ENCODE results near the gene PPP1R12B. TPM values are rescaled to one million over a fixed set of nuclear protein-coding genes. Genes with fewer than 3 reads are reported as not detected.
"Not testable (repeated sequence)": the region's sequence is repeated elsewhere in the genome, so short reads cannot be mapped to it uniquely, and the experiment has no call there.

Gene PPP1R12B
- total RNA-seq, 5 donors from 2014 or later (not counting 1 experiment from before 2014, with no cell fraction given): 24.3 to 40.9 (median 27.0) TPM

GRCh38 chr1:202615208-202615500, 266.7 kb downstream of the PPP1R12B start:
- H3K9me3 ChIP-seq; POLR2A ChIA-PET; H3K4me3 Mint-ChIP-seq; H3K9me3 Mint-ChIP-seq; DNase-seq; ATAC-seq (replicated peaks in 1 of 4); H3K27ac Mint-ChIP-seq; H3K27ac ChIP-seq (ENCODE audit: low read length); H3K36me3 Mint-ChIP-seq; H3K4me3 ChIP-seq (ENCODE audit: control insufficient read depth in 1 of 2, extremely low read depth in 1 of 2, low read length in 1 of 2); H3K36me3 ChIP-seq (ENCODE audit: control insufficient read depth in 2 of 2, extremely low read depth in 1 of 2, insufficient read depth in 1 of 2, low read length in 1 of 2): not testable (repeated sequence)
- CTCF ChIA-PET: interaction anchor here in 1 of 2 donors (0.9 kb wide), 1 partner anchor 151 kb away, joined by 3 read pairs; no protein-coding TSS in a partner anchor
- Histone ChIP-seq H3K27me3 (replicated peaks in 1 of 2; ENCODE audit: control insufficient read depth in 2 of 2, extremely low read depth in 1 of 2, insufficient read depth in 2 of 2, low read length in 1 of 2) (peaks cover 0 to 29% of the 10 kb centered on the region in 2 experiments), H3K4me1 (ENCODE audit: control insufficient read depth in 1 of 2, extremely low read depth in 1 of 2, insufficient read depth in 2 of 2, low read length in 2 of 2) (peaks cover 0 to 12% of the 10 kb centered on the region in 2 experiments)
- WGBS (ENCODE audit: insufficient coverage): 80% methylated on average over 1 of the region's 1 CpG
- H3K4me1 Mint-ChIP-seq: peaks cover 14 to 25% (median 23%) of the 10 kb centered on the region in 3 donors
- peaks cover 29 to 31% of the 10 kb centered on the region in 2 donors for H3K27me3 Mint-ChIP-seq

GRCh38 chr1:202615501-202616354, 267.2 kb downstream of the PPP1R12B start:
- Mint-ChIP-seq H3K36me3 (peaks cover 3% of the 10 kb centered on the region), H3K27ac (no peak overlapping the region), H3K4me3 (peak overlapping the region in 1 of 3 donors; percentile 26), H3K27me3 (peaks cover 31 to 35% of the 10 kb centered on the region in 2 donors), H3K4me1 (peaks cover 14 to 25% (median 23%) of the 10 kb centered on the region in 3 donors), H3K9me3 (no peaks in the 10 kb centered on the region)
- Histone ChIP-seq H3K4me3 (ENCODE audit: control insufficient read depth in 1 of 2, extremely low read depth in 1 of 2, low read length in 1 of 2) (no peak overlapping the region), H3K27me3 (replicated peaks in 1 of 2; ENCODE audit: control insufficient read depth in 2 of 2, extremely low read depth in 1 of 2, insufficient read depth in 2 of 2, low read length in 1 of 2) (peaks cover 0 to 29% of the 10 kb centered on the region in 2 experiments), H3K9me3 (no peaks in the 10 kb centered on the region), H3K36me3 (ENCODE audit: control insufficient read depth in 2 of 2, extremely low read depth in 1 of 2, insufficient read depth in 1 of 2, low read length in 1 of 2) (no peaks in the 10 kb centered on the region), H3K27ac (ENCODE audit: low read length) (no peak overlapping the region), H3K4me1 (ENCODE audit: control insufficient read depth in 1 of 2, extremely low read depth in 1 of 2, insufficient read depth in 2 of 2, low read length in 2 of 2) (peaks cover 0 to 12% of the 10 kb centered on the region in 2 experiments)
- WGBS (ENCODE audit: insufficient coverage): 22% methylated on average over 9 of the region's 11 CpGs
- ChIA-PET POLR2A (no interaction called here), CTCF (no interaction called here)
- DNase-seq (peak in 1 of 35 experiments; percentile 22), ATAC-seq (replicated peaks in 1 of 4) (no peak)

GRCh38 chr1:202616355-202616915, 267.9 kb downstream of the PPP1R12B start:
- peak overlapping the region in 1 of 3 donors; percentile 26 for H3K4me3 Mint-ChIP-seq
- H3K9me3 ChIP-seq: no peaks in the 10 kb centered on the region
- H3K27me3 ChIP-seq (replicated peaks in 1 of 2; ENCODE audit: control insufficient read depth in 2 of 2, extremely low read depth in 1 of 2, insufficient read depth in 2 of 2, low read length in 1 of 2): peaks cover 0 to 30% of the 10 kb centered on the region in 2 experiments
- H3K9me3 Mint-ChIP-seq: no peaks in the 10 kb centered on the region
- POLR2A ChIA-PET: no interaction called here
- ATAC-seq (replicated peaks in 1 of 4) (no peak), DNase-seq (no peak)
- peaks cover 33 to 35% of the 10 kb centered on the region in 2 donors for H3K27me3 Mint-ChIP-seq
- peaks cover 14 to 25% (median 23%) of the 10 kb centered on the region in 3 donors for H3K4me1 Mint-ChIP-seq
- H3K27ac Mint-ChIP-seq: no peak overlapping the region
- CTCF ChIA-PET: interaction anchor here (0.6 to 0.7 kb wide), 2 partner anchors 50 to 156 kb away, joined by 3 read pairs; no protein-coding TSS in a partner anchor
- peaks cover 0 to 12% of the 10 kb centered on the region in 2 experiments for H3K4me1 ChIP-seq (ENCODE audit: control insufficient read depth in 1 of 2, extremely low read depth in 1 of 2, insufficient read depth in 2 of 2, low read length in 2 of 2)
- WGBS (ENCODE audit: insufficient coverage): 75% methylated on average over 12 of the region's 13 CpGs
- no peak overlapping the region for H3K27ac ChIP-seq (ENCODE audit: low read length)
- no peaks in the 10 kb centered on the region for H3K36me3 Mint-ChIP-seq
- no peak overlapping the region for H3K4me3 ChIP-seq (ENCODE audit: control insufficient read depth in 1 of 2, extremely low read depth in 1 of 2, low read length in 1 of 2)
- no peaks in the 10 kb centered on the region for H3K36me3 ChIP-seq (ENCODE audit: control insufficient read depth in 2 of 2, extremely low read depth in 1 of 2, insufficient read depth in 1 of 2, low read length in 1 of 2)

- H3K36me3 Mint-ChIP-seq; H3K4me3 ChIP-seq (ENCODE audit: control insufficient read depth in 1 of 2, extremely low read depth in 1 of 2, low read length in 1 of 2); H3K27ac ChIP-seq (ENCODE audit: low read length); POLR2A ChIA-PET; H3K27ac Mint-ChIP-seq; H3K36me3 ChIP-seq (ENCODE audit: control insufficient read depth in 2 of 2, extremely low read depth in 1 of 2, insufficient read depth in 1 of 2, low read length in 1 of 2); ATAC-seq (replicated peaks in 1 of 4); H3K9me3 ChIP-seq; DNase-seq; H3K4me3 Mint-ChIP-seq; H3K9me3 Mint-ChIP-seq: not testable (repeated sequence)
- Histone ChIP-seq H3K4me1 (ENCODE audit: control insufficient read depth in 1 of 2, extremely low read depth in 1 of 2, insufficient read depth in 2 of 2, low read length in 2 of 2) (peaks cover 0 to 12% of the 10 kb centered on the region in 2 experiments), H3K27me3 (replicated peaks in 1 of 2; ENCODE audit: control insufficient read depth in 2 of 2, extremely low read depth in 1 of 2, insufficient read depth in 2 of 2, low read length in 1 of 2) (peaks cover 0 to 47% of the 10 kb centered on the region in 2 experiments)
- Mint-ChIP-seq H3K4me1 (peaks cover 14 to 25% (median 23%) of the 10 kb centered on the region in 3 donors), H3K27me3 (peaks cover 33 to 38% of the 10 kb centered on the region in 2 donors)
- 83% methylated on average over 1 of the region's 11 CpGs for WGBS (ENCODE audit: insufficient coverage)
- CTCF ChIA-PET: interaction anchor here in 1 of 2 donors (0.6 kb wide), 1 partner anchor 1025 kb away, joined by 3 read pairs; no protein-coding TSS in a partner anchor
These were observed 270.5 kb downstream of the PPP1R12B start for GRCh38 chr1:202619012-202619411.

GRCh38 chr1:202619505-202619904, 271.0 kb downstream of the PPP1R12B start:
- Histone ChIP-seq H3K27me3 (replicated peaks in 1 of 2; ENCODE audit: control insufficient read depth in 2 of 2, extremely low read depth in 1 of 2, insufficient read depth in 2 of 2, low read length in 1 of 2) (peaks cover 0 to 52% of the 10 kb centered on the region in 2 experiments), H3K27ac (ENCODE audit: low read length) (no peak overlapping the region), H3K4me3 (ENCODE audit: control insufficient read depth in 1 of 2, extremely low read depth in 1 of 2, low read length in 1 of 2) (no peak overlapping the region), H3K9me3 (no peaks in the 10 kb centered on the region), H3K4me1 (ENCODE audit: control insufficient read depth in 1 of 2, extremely low read depth in 1 of 2, insufficient read depth in 2 of 2, low read length in 2 of 2) (peaks cover 0 to 12% of the 10 kb centered on the region in 2 experiments), H3K36me3 (ENCODE audit: control insufficient read depth in 2 of 2, extremely low read depth in 1 of 2, insufficient read depth in 1 of 2, low read length in 1 of 2) (no peaks in the 10 kb centered on the region)
- Mint-ChIP-seq H3K27ac (no peak overlapping the region), H3K4me1 (peaks cover 12 to 23% (median 23%) of the 10 kb centered on the region in 3 donors), H3K27me3 (peaks cover 33 to 38% of the 10 kb centered on the region in 2 donors), H3K4me3 (no peak overlapping the region), H3K9me3 (no peaks in the 10 kb centered on the region), H3K36me3 (no peaks in the 10 kb centered on the region)
- ChIA-PET CTCF (no interaction called here), POLR2A (no interaction called here)
- DNase-seq: no peak
- 80% methylated on average over 1 of the region's 2 CpGs for WGBS (ENCODE audit: insufficient coverage)
- ATAC-seq (replicated peaks in 1 of 4): no peak

- H3K27ac Mint-ChIP-seq; POLR2A ChIA-PET; H3K27ac ChIP-seq (ENCODE audit: low read length); H3K36me3 ChIP-seq (ENCODE audit: control insufficient read depth in 2 of 2, extremely low read depth in 1 of 2, insufficient read depth in 1 of 2, low read length in 1 of 2); H3K9me3 ChIP-seq; H3K4me3 ChIP-seq (ENCODE audit: control insufficient read depth in 1 of 2, extremely low read depth in 1 of 2, low read length in 1 of 2); H3K9me3 Mint-ChIP-seq; ATAC-seq (replicated peaks in 1 of 4); H3K36me3 Mint-ChIP-seq; H3K4me3 Mint-ChIP-seq; DNase-seq; CTCF ChIA-PET: not testable (repeated sequence)
- Mint-ChIP-seq H3K4me1 (peaks cover 12 to 23% (median 20%) of the 10 kb centered on the region in 3 donors), H3K27me3 (peaks cover 33 to 38% of the 10 kb centered on the region in 2 donors)
- peaks cover 0 to 56% of the 10 kb centered on the region in 2 experiments for H3K27me3 ChIP-seq (replicated peaks in 1 of 2; ENCODE audit: control insufficient read depth in 2 of 2, extremely low read depth in 1 of 2, insufficient read depth in 2 of 2, low read length in 1 of 2)
- H3K4me1 ChIP-seq (ENCODE audit: control insufficient read depth in 1 of 2, extremely low read depth in 1 of 2, insufficient read depth in 2 of 2, low read length in 2 of 2): peaks cover 0 to 18% of the 10 kb centered on the region in 2 experiments
- 100% methylated on average over 1 of the region's 2 CpGs for WGBS (ENCODE audit: insufficient coverage)
These were observed 271.5 kb downstream of the PPP1R12B start for GRCh38 chr1:202620036-202620435.

Measured in T-cell (primary cell).